GM21381 (cell line): ENCODE data around the gene IMPG2.
"Not testable (repeated sequence)": the region's sequence is repeated elsewhere in the genome, so short reads cannot be mapped to it uniquely, and the experiment has no call there.

Experiments used
- ATAC-seq: cut with Tn5 transposase; IDR thresholded peaks from one replicate; pipeline ENCODE4 v1.9.1; 2021; ENCODE audit warnings: mild to moderate bottlenecking, moderate library complexity; ENCODE audit not compliant: unreplicated experiment

Gene IMPG2

GRCh38 chr3:101320475-101320874 lies at the start of gene IMPG2:
TSS of gene IMPG2 (minus strand) at chr3:101320575. CDS start at chr3:101320372, 203 bp downstream.
- no peak for ATAC-seq

GRCh38 chr3:101362406-101362805 lies 42.0 kb upstream of the IMPG2 start:
- no peak for ATAC-seq

GRCh38 chr3:101351829-101352228 lies 31.5 kb upstream of the IMPG2 start:
- ATAC-seq, result no peak

- no peak for ATAC-seq
Measured at GRCh38 chr3:101340591-101340990, 20.2 kb upstream of the IMPG2 start.

- no peak for ATAC-seq
Measured at GRCh38 chr3:101333883-101334282, 13.5 kb upstream of the IMPG2 start.

GRCh38 chr3:101329016-101329673 lies 8.8 kb upstream of the IMPG2 start:
- no peak for ATAC-seq

GRCh38 chr3:101325393-101326134 lies 5.2 kb upstream of the IMPG2 start:
- ATAC-seq, result no peak

GRCh38 chr3:101319531-101319930 lies 844 bp downstream of the IMPG2 start:
- ATAC-seq, result no peak

- no peak for ATAC-seq
Measured at GRCh38 chr3:101312545-101312944, 7.8 kb downstream of the IMPG2 start.

GRCh38 chr3:101311676-101312075 lies 8.7 kb downstream of the IMPG2 start:
- no peak for ATAC-seq

GRCh38 chr3:101310978-101311375 lies 9.4 kb downstream of the IMPG2 start:
- no peak for ATAC-seq

- ATAC-seq, result not testable (repeated sequence)
Measured at GRCh38 chr3:101308147-101308772, 12.1 kb downstream of the IMPG2 start.

- no peak for ATAC-seq
Measured at GRCh38 chr3:101303836-101304235, 16.5 kb downstream of the IMPG2 start.

- no peak for ATAC-seq
Measured at GRCh38 chr3:101303089-101303731, 17.2 kb downstream of the IMPG2 start.

GRCh38 chr3:101300073-101300472 lies 20.3 kb downstream of the IMPG2 start:
- ATAC-seq, result no peak

- no peak for ATAC-seq
Measured at GRCh38 chr3:101292027-101292426, 28.3 kb downstream of the IMPG2 start.

- no peak for ATAC-seq
Measured at GRCh38 chr3:101288294-101288693, 32.1 kb downstream of the IMPG2 start.

- no peak for ATAC-seq
Measured at GRCh38 chr3:101284757-101285156, 35.6 kb downstream of the IMPG2 start.

- no peak for ATAC-seq
Measured at GRCh38 chr3:101281521-101282030, 38.8 kb downstream of the IMPG2 start.

GRCh38 chr3:101279765-101280385 lies 40.5 kb downstream of the IMPG2 start:
- ATAC-seq, result no peak

GRCh38 chr3:101279162-101279561 lies 41.2 kb downstream of the IMPG2 start:
- ATAC-seq, result no peak
